HUES6 (cell line): ENCODE results near the gene TBC1D2.

Source experiments
- H3K27ac ChIP-seq: 2 replicates; pipeline ENCODE4 v1.7.0; 2013; ENCODE audit warnings: low read depth, mild to moderate bottlenecking, low read length, inconsistent platforms
- H3K27me3 ChIP-seq: 2 replicates; pipeline ENCODE4 v1.6.1; 2013; ENCODE audit warnings: low read length; ENCODE audit not compliant: control insufficient read depth, insufficient read depth
- H3K36me3 ChIP-seq: 2 replicates; pipeline ENCODE4 v1.6.1; 2013; ENCODE audit warnings: low read length; ENCODE audit not compliant: control insufficient read depth, insufficient read depth
- H3K4me1 ChIP-seq: 2 replicates; pipeline ENCODE4 v1.6.1; 2013; ENCODE audit warnings: low read length; ENCODE audit not compliant: control insufficient read depth, insufficient read depth
- H3K4me3 ChIP-seq: 2 replicates; pipeline ENCODE4 v1.5.1; 2013; ENCODE audit warnings: low read depth, low read length
- H3K9ac ChIP-seq: one replicate; pipeline ENCODE4 v1.6.1; 2013; ENCODE audit warnings: mild to moderate bottlenecking, low read length
- H3K9me3 ChIP-seq: 2 replicates; pipeline ENCODE4 v1.6.1; 2013; ENCODE audit warnings: low read depth, low read length; ENCODE audit not compliant: control insufficient read depth, insufficient read depth

TBC1D2 gene

DNA sequence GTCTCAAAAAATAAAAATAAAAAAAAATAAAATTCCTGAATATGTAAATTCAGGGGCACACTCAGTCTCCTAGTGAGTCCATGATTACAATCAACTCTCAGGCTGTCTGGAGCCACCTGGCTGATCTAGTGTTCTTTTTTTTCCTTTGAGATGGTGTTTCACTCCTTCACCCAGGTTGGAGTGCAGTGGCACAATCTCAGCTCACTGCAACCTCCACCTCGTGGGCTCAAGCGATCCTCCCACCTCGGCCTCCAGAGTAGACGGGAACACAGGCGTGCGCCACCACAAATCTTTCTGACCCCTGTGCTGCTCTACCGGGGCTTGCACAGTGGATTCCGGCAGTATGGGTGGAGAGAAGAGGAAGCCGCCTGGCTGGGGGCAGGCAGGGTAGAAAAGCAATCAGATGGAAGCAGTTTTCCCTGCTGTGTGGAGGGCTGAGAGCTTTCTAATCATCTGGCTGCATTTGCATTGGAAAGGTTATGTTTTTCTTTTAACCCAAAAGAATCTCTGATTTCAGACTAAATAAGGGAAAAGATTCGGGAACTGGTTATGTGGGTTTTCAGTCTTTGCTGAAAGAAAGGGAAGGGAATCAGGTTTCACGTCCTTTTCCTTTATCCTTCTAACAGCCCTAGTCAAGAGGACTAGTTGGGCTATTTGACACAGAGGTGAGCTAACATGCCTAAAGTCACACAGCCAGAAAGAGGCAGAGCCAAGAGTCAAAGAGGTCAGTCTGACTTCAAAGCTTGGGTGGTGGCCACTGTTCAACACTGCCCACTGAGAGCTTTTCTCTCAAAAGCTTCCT lies 36.7 kb downstream of the TBC1D2 start:
- H3K4me1 ChIP-seq: peaks cover 25% of the 10 kb centered on the region
- H3K9me3 ChIP-seq: no peaks in the 10 kb centered on the region
- peaks cover 47% of the 10 kb centered on the region for H3K36me3 ChIP-seq
- no peak overlapping the region for H3K4me3 ChIP-seq
- peak overlapping the region; percentile 68 for H3K27ac ChIP-seq
- H3K9ac ChIP-seq: peak overlapping the region; percentile 16
- H3K27me3 ChIP-seq: no peaks in the 10 kb centered on the region

DNA sequence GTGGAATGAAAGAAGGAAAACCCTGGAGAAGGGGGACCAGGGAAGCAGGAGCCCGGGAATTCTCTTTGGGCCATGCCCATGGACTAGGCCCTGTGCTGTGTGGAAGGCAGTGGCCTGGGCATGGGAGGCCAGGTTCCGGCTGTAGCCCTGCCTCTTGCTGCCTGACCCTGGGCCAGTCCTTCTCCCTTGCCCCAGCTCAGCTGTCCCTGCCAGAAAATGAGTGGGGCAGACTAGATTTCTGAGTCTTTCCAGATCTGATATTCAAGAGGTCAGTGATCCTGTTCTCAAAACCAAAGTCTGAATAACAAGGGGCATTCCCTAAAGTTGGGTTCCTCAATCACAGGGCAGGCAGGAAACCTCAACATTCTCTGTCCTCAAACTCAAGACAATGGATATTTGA lies 38.2 kb downstream of the TBC1D2 start:
- Histone ChIP-seq H3K4me3 (no peak overlapping the region), H3K27ac (no peak overlapping the region), H3K36me3 (peaks cover 46% of the 10 kb centered on the region), H3K9ac (no peak overlapping the region), H3K4me1 (peaks cover 25% of the 10 kb centered on the region), H3K9me3 (no peaks in the 10 kb centered on the region), H3K27me3 (no peaks in the 10 kb centered on the region)

DNA sequence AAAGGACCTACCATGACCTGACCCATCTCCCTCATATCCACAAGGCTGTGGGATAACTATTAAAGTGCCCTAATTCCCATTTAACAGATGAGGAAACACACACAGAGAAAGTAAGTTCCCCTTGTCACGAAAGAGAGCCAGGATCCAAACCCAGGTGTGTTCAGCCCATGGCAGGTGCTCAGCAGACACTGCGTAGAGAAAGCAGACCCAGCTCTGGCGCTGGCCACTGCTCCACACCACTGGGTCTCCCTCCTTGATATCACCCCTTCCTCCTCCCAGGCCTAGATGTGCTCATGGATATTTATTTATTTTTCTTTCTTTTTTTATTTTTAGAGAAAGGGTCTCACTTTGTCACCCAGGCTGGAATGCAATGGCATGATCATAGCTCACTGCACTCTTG lies 39.1 kb downstream of the TBC1D2 start:
- Histone ChIP-seq H3K9ac (no peak overlapping the region), H3K36me3 (peaks cover 42% of the 10 kb centered on the region), H3K4me1 (peaks cover 25% of the 10 kb centered on the region), H3K27ac (no peak overlapping the region), H3K27me3 (no peaks in the 10 kb centered on the region), H3K9me3 (no peaks in the 10 kb centered on the region), H3K4me3 (no peak overlapping the region)

DNA sequence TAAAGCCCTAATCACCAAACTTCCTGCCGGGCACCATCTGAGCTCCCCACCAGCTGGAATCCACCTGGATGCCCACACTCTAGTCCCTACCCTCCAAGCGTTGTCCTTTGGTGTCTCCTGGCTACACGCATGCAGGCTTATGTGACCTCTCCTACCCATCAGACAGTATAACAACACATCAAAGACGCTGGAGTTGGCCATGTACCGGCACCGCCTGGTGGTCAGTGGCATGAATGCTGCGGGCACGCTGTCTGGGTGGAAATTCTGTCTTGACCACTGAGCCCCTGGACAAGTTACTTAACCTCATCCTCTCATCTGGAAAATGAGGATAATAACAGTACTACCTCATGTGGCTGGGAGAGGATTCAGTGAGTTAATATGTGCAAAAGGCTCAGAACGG lies 39.6 kb downstream of the TBC1D2 start:
- Histone ChIP-seq H3K27ac (no peak overlapping the region), H3K27me3 (no peaks in the 10 kb centered on the region)

DNA sequence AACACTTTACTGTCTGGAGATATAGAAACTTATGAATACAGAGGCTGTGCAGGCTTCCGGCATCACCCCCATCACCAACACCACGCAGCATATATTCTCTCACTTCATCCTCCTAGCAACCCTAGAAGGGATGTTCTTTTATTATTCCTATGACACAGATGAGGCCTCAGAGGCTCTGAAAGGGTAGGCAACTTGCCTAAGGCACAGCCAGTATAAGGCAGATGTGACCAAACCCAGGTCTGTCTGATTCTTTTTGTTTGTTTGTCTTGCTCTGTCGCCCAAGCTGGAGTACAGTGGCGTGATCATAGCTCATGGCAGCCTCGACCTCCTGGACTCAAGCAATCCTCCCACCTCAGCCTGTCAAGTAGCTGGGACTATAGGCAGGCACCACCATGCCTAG lies 40.2 kb downstream of the TBC1D2 start:
- peaks cover 19% of the 10 kb centered on the region for H3K4me1 ChIP-seq
- no peaks in the 10 kb centered on the region for H3K9me3 ChIP-seq
- no peak overlapping the region for H3K4me3 ChIP-seq
- H3K27me3 ChIP-seq: no peaks in the 10 kb centered on the region
- peaks cover 38% of the 10 kb centered on the region for H3K36me3 ChIP-seq
- H3K9ac ChIP-seq: no peak overlapping the region
- no peak overlapping the region for H3K27ac ChIP-seq

More for the DNA sequence above, 39.6 kb downstream of the TBC1D2 start:
- peaks cover 24% of the 10 kb centered on the region for H3K4me1 ChIP-seq
- no peak overlapping the region for H3K4me3 ChIP-seq
- no peak overlapping the region for H3K9ac ChIP-seq
- H3K36me3 ChIP-seq: peaks cover 37% of the 10 kb centered on the region
- H3K9me3 ChIP-seq: no peaks in the 10 kb centered on the region

DNA sequence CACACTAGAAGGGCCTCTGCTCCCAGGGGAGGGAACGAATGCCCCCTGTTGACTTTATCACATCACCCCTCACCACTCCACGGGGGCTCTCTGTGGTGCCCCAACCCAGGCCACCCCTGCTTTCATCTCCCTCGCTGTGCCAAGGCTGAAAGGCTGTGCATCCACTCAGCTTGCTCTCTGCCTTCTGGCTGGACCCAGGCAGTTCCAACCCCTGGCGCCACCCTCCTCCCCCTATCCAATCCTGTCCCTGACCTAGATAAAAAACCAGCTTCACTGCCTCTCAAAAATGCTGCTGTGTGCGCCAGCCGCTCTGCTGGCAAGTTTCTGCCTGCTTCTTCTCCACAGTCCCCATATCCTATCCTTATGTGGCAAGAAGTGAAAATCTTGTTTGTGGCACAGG lies 40.6 kb downstream of the TBC1D2 start:
- no peak overlapping the region for H3K9ac ChIP-seq
- H3K27me3 ChIP-seq: no peaks in the 10 kb centered on the region
- peaks cover 40% of the 10 kb centered on the region for H3K36me3 ChIP-seq
- no peak overlapping the region for H3K27ac ChIP-seq
- H3K4me3 ChIP-seq: no peak overlapping the region
- no peaks in the 10 kb centered on the region for H3K9me3 ChIP-seq
- H3K4me1 ChIP-seq: peaks cover 14% of the 10 kb centered on the region

DNA sequence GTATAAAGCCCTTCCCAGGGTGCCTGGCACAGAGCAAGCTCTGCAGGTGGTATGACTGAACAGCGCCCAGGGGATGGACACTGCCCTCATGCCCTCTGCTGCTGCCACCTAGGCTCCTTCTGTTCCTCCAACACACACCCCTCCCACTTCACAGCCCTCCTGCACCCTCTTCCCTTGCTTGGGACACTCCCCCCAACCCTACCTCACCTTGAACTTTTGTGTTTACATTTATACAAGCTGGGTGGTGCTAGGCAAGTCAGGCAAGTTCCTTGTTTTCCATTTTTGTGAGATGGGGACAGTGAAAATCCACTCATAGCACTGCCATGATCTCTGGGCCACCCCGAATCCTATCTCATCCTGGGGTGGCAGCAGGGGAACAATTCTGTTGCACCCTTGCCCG lies 44.2 kb downstream of the TBC1D2 start:
- Histone ChIP-seq H3K9ac (no peak overlapping the region), H3K27ac (no peak overlapping the region), H3K36me3 (peaks cover 58% of the 10 kb centered on the region), H3K27me3 (no peaks in the 10 kb centered on the region), H3K4me3 (no peak overlapping the region), H3K4me1 (no peaks in the 10 kb centered on the region), H3K9me3 (peaks cover 12% of the 10 kb centered on the region)

DNA sequence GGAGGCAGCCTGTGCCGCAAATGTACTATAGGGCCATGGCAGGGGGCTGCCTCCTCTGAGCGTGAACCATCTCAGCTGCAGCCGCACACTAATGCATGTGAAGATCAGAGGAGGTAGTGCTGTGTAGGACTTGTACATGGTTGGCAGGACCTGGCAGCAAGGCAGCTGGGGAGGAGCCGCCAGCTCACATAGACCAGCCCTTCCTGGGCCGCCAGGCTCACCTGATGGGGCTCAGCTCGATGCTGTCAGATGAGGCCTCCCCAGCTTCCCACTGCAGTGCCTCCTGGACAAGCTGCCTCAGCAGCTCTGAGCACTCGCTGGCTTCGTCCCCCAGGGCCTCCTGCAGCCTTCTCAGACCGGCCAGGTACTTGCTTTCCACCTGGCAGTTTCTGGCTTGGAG lies 45.0 kb downstream of the TBC1D2 start:
- Histone ChIP-seq H3K36me3 (peaks cover 58% of the 10 kb centered on the region), H3K9ac (no peak overlapping the region)

DNA sequence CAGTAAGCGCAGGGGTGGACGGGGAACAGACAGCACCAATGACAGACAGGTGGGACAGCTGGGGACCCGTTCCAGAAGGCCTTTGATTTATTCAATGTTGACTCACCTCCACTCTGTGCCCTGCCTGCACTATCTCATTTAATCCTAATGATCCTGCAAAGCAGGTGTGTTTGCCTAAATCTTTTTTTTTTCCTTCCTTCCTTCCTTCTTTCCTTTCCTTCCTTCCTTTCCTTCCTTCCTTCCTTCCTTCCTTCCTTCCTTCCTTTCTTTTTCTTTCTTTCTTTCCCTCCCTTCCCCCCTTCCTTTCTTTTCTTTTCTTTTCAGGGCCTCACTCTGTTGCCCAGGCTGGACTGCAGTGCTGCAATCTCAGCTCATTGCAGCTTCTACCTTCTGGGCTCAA lies 45.9 kb downstream of the TBC1D2 start:
- H3K27me3 ChIP-seq: no peaks in the 10 kb centered on the region
- no peak overlapping the region for H3K4me3 ChIP-seq

More for the DNA sequence above, 45.0 kb downstream of the TBC1D2 start:
- Histone ChIP-seq H3K9me3 (peaks cover 12% of the 10 kb centered on the region), H3K27ac (no peak overlapping the region), H3K4me3 (no peak overlapping the region), H3K27me3 (no peaks in the 10 kb centered on the region), H3K4me1 (no peaks in the 10 kb centered on the region; the same call in 1 of the 2 replicates)

DNA sequence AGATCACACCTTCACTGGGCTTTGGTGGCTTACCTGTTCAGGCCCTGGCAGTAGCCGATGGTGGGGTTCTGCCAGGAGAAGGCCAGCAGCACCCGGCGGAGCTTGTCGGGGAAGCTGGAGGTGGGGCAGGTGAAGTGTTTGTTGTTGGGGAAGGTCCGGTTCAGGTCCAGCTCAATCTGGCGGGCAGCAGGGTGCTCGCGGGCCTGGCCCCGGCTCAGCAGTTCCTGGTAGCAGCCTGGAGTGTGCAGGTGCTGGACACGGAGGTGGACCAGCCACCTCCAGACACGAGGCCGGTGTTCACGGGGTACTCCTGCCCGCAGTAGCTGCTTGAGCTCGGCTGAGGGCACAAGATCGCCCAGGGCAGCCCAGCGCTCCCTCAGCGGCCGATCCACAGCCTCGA lies 46.8 kb downstream of the TBC1D2 start:
- Histone ChIP-seq H3K27me3 (no peaks in the 10 kb centered on the region), H3K9ac (no peak overlapping the region), H3K4me1 (no peaks in the 10 kb centered on the region; the same call in 1 of the 2 replicates), H3K9me3 (peaks cover 12% of the 10 kb centered on the region), H3K36me3 (peaks cover 57% of the 10 kb centered on the region), H3K27ac (no peak overlapping the region), H3K4me3 (no peak overlapping the region)

More for the DNA sequence above, 45.9 kb downstream of the TBC1D2 start:
- Histone ChIP-seq H3K9ac (no peak overlapping the region), H3K27ac (no peak overlapping the region), H3K9me3 (peaks cover 12% of the 10 kb centered on the region), H3K36me3 (peaks cover 62% of the 10 kb centered on the region), H3K4me1 (no peaks in the 10 kb centered on the region; the same call in 1 of the 2 replicates)

DNA sequence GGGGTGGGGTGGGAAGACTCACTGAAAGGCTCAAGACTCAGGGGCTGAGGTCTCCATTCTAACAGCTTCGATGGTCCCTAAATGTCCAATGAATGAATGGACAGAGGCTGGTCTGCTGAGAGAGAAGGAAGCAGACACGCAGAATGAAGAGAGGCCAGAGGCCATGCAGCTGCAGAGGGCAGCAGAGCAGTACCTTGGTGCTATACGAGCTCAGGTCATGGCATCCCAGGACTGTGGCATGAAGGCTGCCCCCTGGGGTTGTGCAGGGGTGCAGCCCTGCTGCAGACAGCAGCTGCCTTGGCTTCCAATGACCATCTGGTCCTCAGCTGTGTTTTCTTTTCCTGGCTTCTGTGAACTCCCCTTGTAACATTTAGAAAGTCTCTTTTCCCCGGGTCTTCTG lies 47.8 kb downstream of the TBC1D2 start:
- no peak overlapping the region for H3K27ac ChIP-seq

More for the DNA sequence above, 47.8 kb downstream of the TBC1D2 start:
- no peak overlapping the region for H3K9ac ChIP-seq
- no peaks in the 10 kb centered on the region for H3K27me3 ChIP-seq
- no peaks in the 10 kb centered on the region; the same call in 1 of the 2 replicates for H3K4me1 ChIP-seq
- peaks cover 12% of the 10 kb centered on the region for H3K9me3 ChIP-seq
- H3K4me3 ChIP-seq: no peak overlapping the region
- peaks cover 50% of the 10 kb centered on the region for H3K36me3 ChIP-seq
